Activated T-cell treated with anti-CD3 and anti-CD28 coated beads, Interleukin-2, amount 50 U/mL, for 24 hours (primary cell): ENCODE data around the gene PDE4D.

Experiments used
- DNase-seq: peaks from one replicate; pipeline ENCODE4 v3.0.0-alpha.2; 2020
- H3K27ac Mint-ChIP-seq: 2 replicates; pipeline ENCODE4 v1.8.0; 2020; ENCODE audit warnings: mild to moderate bottlenecking, mixed read lengths
- H3K27me3 Mint-ChIP-seq: 2 replicates; pipeline ENCODE4 v1.8.0; 2020; ENCODE audit warnings: mixed read lengths
- H3K36me3 Mint-ChIP-seq: 2 replicates; pipeline ENCODE4 v1.8.0; 2020; ENCODE audit warnings: low read depth, mixed read lengths
- H3K4me1 Mint-ChIP-seq: 2 replicates; pipeline ENCODE4 v1.8.0; 2020; ENCODE audit warnings: low read depth, mixed read lengths
- H3K4me3 Mint-ChIP-seq: 2 replicates; pipeline ENCODE4 v1.8.0; 2020; ENCODE audit warnings: mild to moderate bottlenecking, moderate library complexity, mixed read lengths
- H3K9me3 Mint-ChIP-seq: 2 replicates; pipeline ENCODE4 v1.8.0; 2020; ENCODE audit warnings: mixed read lengths

Gene PDE4D

DNA sequence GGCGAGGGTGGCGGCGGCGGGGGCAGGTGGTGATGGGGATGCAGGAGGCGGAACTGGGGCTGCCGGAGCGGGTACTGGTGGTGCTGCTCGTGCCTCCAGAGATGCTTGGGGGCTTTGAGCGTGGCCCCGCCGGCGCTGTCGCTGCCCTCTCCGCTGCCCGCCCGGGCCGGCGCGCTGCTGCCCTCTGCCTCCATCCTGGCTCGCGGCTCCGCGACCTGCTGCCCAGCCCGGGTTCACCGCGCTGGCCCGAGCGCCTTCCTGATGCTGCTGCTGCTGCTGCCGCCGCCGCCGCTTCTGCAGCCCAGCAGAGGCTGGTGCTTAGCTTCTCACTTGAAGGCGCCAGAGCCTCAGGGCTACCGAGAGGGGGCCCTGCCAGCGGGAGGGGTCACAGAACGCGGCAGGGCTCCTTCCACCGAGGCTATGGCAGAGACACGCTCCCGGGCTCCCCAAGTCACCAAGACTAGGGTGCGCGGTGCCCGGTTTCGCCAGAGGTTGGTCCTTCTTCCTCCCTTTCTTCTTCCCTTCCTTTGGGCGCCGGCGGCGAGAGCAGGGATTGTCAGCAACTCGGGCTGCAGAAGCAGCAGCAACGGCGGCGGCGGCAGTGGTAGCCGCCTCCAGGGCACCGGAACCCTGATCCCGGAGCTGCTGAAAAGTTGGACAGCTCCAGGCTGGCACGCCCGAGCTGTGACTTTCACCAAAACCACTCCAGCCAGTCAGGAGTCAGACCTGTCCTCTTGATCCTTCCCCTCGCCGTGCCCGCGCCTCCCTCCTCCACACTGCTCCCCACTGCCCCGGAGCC, at the start of gene PDE4D:
Gene PDE4D, minus strand, starts transcription at position 298 of the 799 bp plus-strand sequence.
- H3K27ac Mint-ChIP-seq, result no peak within 1 kb of the TSS
- H3K4me3 Mint-ChIP-seq, result no peak within 1 kb of the TSS
- no peaks in the 10 kb centered on the region for H3K9me3 Mint-ChIP-seq
- no peaks in the 10 kb centered on the region for H3K36me3 Mint-ChIP-seq
- H3K27me3 Mint-ChIP-seq, result peaks cover 56% of the 10 kb centered on the region
- peaks cover 6% of the 10 kb centered on the region for H3K4me1 Mint-ChIP-seq
- no peak for DNase-seq

DNA sequence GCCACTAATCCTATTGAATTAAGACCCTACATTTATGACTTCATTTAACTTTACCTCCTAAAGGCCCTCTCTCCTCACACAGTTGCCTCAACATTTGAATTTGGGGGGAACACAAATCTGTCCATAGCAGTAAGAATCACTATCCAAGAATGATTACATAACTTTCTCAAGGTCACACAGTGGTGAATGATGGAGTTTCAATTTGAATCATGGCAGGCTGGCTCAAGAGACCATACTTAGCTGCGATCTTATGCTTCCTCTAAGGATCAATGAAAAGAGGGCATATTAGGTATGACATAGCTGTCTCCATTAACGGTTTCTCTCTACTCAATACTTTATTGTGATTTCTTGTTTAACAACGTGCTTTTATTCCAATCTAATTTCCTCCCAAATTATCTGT, 44.1 kb upstream of the PDE4D start:
- Mint-ChIP-seq H3K9me3 (peaks cover 2% of the 10 kb centered on the region), H3K27ac (no peak overlapping the region), H3K4me3 (no peak overlapping the region), H3K36me3 (no peaks in the 10 kb centered on the region), H3K4me1 (no peaks in the 10 kb centered on the region), H3K27me3 (no peaks in the 10 kb centered on the region)
- DNase-seq, result no peak

DNA sequence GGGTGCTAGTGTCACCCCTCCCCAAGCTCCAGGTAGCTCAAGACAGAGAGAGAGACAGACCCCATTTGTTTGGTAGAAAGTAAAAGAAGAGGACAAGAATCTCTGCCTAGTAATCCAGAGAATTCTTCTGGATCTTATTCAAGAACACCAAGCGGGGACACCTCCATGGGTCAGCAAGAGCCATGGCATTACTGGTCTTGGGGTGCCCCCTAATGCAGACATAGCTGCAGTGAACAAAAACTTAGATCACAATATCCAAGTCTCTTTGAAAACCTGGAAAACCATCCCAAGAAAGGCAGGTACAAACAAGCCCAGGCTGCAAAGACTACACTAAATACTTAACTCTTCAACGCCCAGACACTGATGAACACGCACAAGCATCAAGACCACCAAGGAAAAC, 29.9 kb upstream of the PDE4D start:
- DNase-seq, result no peak
- Mint-ChIP-seq H3K27ac (no peak overlapping the region), H3K27me3 (no peaks in the 10 kb centered on the region), H3K9me3 (no peaks in the 10 kb centered on the region), H3K36me3 (no peaks in the 10 kb centered on the region), H3K4me3 (no peak overlapping the region), H3K4me1 (no peaks in the 10 kb centered on the region)

DNA sequence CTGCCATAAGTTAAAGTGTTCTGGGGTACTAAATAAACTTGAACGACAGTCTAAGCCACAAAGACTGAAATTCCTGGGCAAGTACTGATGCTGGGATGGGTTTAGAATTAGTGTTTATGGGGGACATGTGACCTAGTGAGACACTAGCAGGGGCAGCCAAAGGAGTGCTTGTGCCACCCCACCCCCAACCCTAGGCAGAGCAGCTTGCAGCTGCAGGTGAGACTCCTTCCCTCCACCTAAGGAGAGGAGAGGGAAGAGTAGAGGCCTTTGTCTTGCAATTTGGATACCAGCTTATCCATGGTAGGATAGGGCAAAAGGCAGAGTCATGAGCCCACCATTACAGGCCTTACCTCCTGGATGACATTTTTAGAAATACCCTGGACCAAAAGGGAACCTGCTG, 28.7 kb upstream of the PDE4D start:
- Mint-ChIP-seq H3K27me3 (no peaks in the 10 kb centered on the region), H3K4me1 (no peaks in the 10 kb centered on the region), H3K36me3 (no peaks in the 10 kb centered on the region), H3K4me3 (no peak overlapping the region), H3K27ac (no peak overlapping the region), H3K9me3 (no peaks in the 10 kb centered on the region)
- no peak for DNase-seq

DNA sequence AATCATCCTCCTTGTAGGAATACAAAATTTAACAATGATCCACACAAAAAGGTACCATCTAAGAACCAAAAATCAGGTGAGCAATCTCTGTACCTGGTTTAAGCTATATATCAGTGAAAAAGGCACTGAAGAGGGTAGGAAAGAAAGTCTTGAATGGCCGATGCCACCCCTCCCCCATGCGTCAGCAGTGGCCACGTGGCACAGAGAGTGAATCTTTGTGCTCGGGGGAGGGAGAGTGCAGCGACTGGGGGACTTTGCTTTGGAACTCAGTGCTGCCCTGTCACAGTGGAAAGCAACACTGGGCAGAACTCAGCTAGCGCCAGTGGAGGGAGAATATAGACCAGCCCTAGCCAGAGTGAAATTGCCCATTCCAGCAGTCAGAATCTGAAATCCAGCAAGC, 28.3 kb upstream of the PDE4D start:
- Mint-ChIP-seq H3K27ac (no peak overlapping the region), H3K27me3 (no peaks in the 10 kb centered on the region), H3K9me3 (no peaks in the 10 kb centered on the region), H3K4me1 (no peaks in the 10 kb centered on the region), H3K36me3 (no peaks in the 10 kb centered on the region), H3K4me3 (no peak overlapping the region)
- DNase-seq, result no peak

DNA sequence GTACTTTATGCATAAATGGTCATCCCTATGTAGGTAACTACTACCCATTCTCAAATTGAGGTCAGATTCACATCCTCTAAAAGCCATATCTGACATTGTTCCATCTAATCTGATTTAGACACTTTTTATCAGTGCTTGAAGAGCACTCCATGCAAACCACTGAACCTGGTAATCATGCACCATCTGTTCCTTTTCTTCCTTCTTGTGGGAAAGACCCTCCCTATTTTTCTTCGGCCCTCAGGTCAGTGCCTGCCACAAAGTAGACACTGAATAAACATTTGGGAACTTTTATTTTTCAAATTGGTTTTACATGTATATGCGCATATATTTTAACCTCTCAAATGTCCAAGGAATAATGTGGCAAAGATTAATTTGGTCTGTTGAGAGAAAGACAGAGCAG, 26.0 kb upstream of the PDE4D start:
- no peak overlapping the region for H3K4me3 Mint-ChIP-seq
- no peak for DNase-seq
- no peaks in the 10 kb centered on the region for H3K36me3 Mint-ChIP-seq
- H3K4me1 Mint-ChIP-seq, result no peaks in the 10 kb centered on the region
- H3K27me3 Mint-ChIP-seq, result no peaks in the 10 kb centered on the region
- no peaks in the 10 kb centered on the region for H3K9me3 Mint-ChIP-seq
- H3K27ac Mint-ChIP-seq, result no peak overlapping the region

DNA sequence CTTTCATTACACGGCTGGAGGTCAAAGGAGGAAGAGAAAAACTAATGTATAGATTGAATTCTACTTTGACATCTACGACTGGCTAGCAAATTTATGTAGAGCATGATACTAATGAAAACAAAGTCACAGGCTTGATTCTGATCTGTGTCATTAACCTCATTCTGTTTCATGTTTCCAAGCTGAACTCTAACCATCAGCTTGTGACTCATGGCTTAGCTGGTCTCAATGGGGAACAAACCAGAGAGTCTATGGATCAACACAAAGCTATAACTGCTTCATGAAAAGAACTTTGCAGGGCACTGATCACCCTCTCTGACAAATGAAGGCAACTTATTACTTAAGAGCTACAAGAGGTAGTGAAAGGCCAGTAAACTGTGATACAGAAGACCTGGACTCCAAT, 23.6 kb upstream of the PDE4D start:
- no peak for DNase-seq

DNA sequence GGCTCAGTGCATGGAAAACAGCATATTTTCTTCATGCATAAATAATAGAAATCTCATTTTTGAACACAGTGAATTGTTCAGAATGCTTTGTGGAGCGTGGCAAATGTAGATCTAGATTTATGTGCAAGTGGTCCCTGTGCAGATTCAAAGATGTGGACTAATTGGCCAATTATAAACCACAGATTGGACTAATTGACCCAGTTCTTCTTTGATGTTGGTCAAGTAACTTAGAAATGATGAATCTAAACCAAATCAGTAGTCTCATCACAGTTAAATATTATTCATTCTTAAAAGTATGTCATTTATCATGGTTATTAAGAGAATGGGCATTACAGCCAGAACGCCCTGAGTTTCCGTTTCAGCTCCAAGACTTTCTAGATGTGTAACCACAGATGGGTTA, 11.7 kb upstream of the PDE4D start:
- Mint-ChIP-seq H3K27ac (no peak overlapping the region), H3K4me3 (no peak overlapping the region), H3K4me1 (no peaks in the 10 kb centered on the region), H3K36me3 (no peaks in the 10 kb centered on the region), H3K9me3 (no peaks in the 10 kb centered on the region), H3K27me3 (no peaks in the 10 kb centered on the region)
- no peak for DNase-seq

More for the DNA sequence above, 23.6 kb upstream of the PDE4D start:
- Mint-ChIP-seq H3K9me3 (no peaks in the 10 kb centered on the region), H3K4me3 (no peak overlapping the region), H3K27me3 (no peaks in the 10 kb centered on the region), H3K27ac (no peak overlapping the region), H3K36me3 (no peaks in the 10 kb centered on the region), H3K4me1 (no peaks in the 10 kb centered on the region)

DNA sequence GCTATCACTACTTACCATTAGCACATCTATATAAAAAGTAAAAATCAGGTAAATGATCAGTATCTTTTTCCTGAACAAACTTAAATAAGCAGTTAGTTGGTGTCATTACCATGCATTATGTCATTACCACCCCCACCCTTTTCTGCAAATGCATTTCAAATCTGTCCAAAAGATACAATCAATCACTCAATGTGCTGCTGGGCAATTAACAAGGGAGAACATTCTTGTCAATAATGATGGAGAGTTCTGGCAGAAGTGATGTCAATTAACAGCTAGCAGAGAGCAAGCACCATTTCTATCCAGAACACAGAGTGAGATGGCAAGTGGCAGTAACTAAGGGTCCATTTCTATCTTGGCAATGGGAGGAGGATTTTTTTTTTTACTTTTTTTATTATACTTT, 3.5 kb upstream of the PDE4D start:
- Mint-ChIP-seq H3K27me3 (peaks cover 46% of the 10 kb centered on the region), H3K4me3 (no peak overlapping the region), H3K27ac (no peak overlapping the region), H3K36me3 (no peaks in the 10 kb centered on the region), H3K4me1 (peaks cover 6% of the 10 kb centered on the region), H3K9me3 (no peaks in the 10 kb centered on the region)
- DNase-seq, result no peak

DNA sequence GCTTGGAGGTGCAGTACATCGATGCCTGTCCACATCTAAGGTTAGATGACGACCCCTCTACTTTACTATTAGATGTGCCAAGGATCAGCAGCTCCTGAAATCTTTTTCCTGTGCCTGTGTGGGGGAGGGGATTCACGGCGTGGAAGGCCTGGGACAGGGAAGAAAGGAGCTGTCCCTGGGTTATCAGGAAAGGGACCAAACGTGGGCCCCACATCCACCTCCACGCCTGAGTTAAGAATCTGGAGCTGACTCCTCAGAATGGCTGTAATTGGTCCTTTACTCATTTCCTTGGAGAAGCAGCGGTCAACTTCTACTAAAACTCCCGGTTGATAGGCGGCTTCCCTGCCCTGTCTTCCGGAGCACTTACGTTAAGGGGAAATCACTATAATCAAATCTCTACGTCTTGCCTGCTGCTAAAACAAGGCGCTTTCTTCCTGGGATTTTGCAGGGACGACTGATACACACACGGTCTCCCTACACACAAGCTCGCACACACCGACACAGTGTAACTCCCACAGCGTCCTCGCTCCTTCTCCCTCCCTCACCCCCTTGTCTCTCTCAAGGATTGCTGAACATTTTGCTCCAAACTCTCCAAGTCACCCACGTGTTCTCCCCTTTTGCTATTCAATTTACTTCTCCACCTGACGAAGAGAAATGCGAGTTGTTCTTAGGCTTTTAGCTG, 1.4 kb downstream of the PDE4D start:
- Mint-ChIP-seq H3K27me3 (peaks cover 57% of the 10 kb centered on the region), H3K4me3 (no peak overlapping the region), H3K9me3 (no peaks in the 10 kb centered on the region), H3K36me3 (no peaks in the 10 kb centered on the region), H3K4me1 (peaks cover 6% of the 10 kb centered on the region), H3K27ac (no peak overlapping the region)
- DNase-seq, result no peak

DNA sequence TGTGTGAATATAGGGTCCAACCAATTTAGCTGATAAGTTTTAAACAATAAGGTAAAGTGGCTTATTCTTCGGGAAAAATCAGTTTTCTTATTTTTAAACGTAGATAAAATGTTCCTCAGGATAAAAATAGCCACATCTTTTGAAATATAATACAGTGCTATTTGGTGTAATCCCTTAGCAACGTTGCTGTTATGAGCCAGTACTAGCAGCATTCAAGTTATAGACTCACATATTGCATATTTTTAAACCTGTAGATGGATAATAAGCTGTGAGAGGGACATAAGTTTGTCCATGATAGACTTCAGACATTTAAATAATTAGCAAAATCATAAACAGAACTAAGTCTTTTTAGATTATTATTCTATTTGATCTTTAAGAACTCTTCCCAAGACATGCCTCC, 6.3 kb downstream of the PDE4D start:
- H3K27me3 Mint-ChIP-seq, result peaks cover 16% of the 10 kb centered on the region
- H3K4me3 Mint-ChIP-seq, result no peak overlapping the region
- no peaks in the 10 kb centered on the region for H3K36me3 Mint-ChIP-seq
- no peak for DNase-seq
- no peaks in the 10 kb centered on the region for H3K9me3 Mint-ChIP-seq
- H3K4me1 Mint-ChIP-seq, result no peaks in the 10 kb centered on the region
- H3K27ac Mint-ChIP-seq, result no peak overlapping the region

DNA sequence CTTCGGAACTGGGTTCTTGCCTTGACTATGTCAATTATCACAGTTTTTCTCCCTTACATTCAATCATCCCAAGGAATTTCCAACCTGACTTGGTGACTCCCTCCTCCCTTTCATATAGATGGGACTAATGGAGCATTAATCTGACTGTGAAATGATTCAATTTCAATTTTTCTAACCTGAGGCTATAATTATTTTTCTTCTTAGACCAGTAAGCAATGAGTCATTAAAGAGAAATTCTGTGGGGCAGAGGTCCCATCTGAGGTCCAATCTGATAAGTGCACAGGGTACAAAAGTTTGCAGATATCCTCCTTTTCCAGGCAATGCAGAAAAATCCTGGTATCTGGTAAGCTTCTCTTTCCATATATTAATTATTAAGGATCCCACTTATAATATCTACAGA, 18.9 kb downstream of the PDE4D start:
- Mint-ChIP-seq H3K4me1 (no peaks in the 10 kb centered on the region), H3K4me3 (no peak overlapping the region), H3K9me3 (no peaks in the 10 kb centered on the region), H3K27me3 (no peaks in the 10 kb centered on the region), H3K27ac (no peak overlapping the region), H3K36me3 (no peaks in the 10 kb centered on the region)
- DNase-seq, result no peak

DNA sequence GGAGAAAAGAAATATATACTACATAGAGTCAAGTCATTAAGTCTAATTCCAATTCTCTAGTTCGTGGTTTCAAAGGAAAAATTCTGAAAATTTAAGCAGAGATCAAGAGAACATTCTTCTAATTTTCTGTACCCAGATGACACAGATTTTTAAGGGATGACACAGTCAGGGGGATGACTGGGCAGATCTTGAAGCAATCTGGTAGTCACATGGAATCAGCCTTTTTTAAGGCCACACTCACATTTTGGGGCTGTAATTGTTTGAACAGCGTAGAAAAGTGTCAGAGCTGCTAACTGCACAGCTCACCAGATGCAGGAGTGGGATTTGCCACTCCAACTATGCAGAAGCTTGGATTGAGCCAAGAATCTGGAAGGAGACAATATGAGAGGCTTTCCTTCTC, 20.4 kb downstream of the PDE4D start:
- H3K27me3 Mint-ChIP-seq, result no peaks in the 10 kb centered on the region
- no peaks in the 10 kb centered on the region for H3K9me3 Mint-ChIP-seq
- DNase-seq, result no peak
- H3K4me3 Mint-ChIP-seq, result no peak overlapping the region
- no peaks in the 10 kb centered on the region for H3K36me3 Mint-ChIP-seq
- no peak overlapping the region for H3K27ac Mint-ChIP-seq
- H3K4me1 Mint-ChIP-seq, result no peaks in the 10 kb centered on the region

DNA sequence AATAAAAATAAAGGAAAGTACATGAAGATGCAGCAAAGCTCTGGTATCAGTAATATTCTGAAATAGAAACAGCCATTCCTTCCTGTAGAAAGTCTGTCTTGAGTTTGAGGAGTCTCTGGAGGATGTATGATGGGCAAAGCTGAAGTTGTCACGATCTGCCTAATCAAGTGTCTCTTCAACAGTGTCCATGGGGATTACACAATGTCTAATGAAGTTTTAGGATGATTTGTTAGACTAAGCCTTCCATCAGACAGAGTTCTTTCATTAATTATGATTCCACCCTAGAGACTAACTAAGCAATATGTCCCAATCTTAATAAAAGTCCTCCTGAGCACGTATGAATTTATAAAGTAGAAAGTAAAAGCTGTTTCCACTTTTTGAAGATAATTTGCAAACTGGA, 26.9 kb downstream of the PDE4D start:
- Mint-ChIP-seq H3K4me3 (no peak overlapping the region), H3K4me1 (no peaks in the 10 kb centered on the region), H3K27ac (no peak overlapping the region), H3K27me3 (peaks cover 5% of the 10 kb centered on the region), H3K36me3 (no peaks in the 10 kb centered on the region), H3K9me3 (no peaks in the 10 kb centered on the region)
- DNase-seq, result no peak

DNA sequence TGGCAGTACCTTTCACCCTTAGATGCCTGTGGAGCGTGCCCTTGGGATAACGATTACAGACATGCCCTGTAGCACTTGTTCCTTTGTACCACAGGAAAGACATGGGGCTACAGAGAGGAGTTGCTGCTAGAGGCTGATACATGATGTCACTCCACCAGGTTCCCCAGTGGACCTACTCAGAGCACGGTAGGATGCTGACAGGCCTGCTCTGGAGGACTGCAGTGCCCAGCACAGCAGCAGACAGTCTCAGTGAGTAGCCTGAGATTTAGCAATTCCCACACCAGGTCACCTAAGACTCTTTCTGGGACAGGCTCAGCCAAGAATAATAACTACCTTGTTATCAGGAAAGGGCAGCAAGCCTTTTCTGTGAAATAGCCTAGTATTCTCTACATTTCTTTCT, 28.8 kb downstream of the PDE4D start:
- Mint-ChIP-seq H3K36me3 (no peaks in the 10 kb centered on the region), H3K27me3 (peaks cover 5% of the 10 kb centered on the region), H3K27ac (no peak overlapping the region), H3K9me3 (no peaks in the 10 kb centered on the region), H3K4me1 (no peaks in the 10 kb centered on the region), H3K4me3 (no peak overlapping the region)
- DNase-seq, result no peak
